SU-DHL-6 (cell line): ENCODE results near the gene TOP2A.

Experiments used
- CTCF ChIP-seq: fragments of 200-600 bp; sonication (generic); IDR thresholded peaks from one replicate; pipeline ENCODE4 v1.5.1; 2017; ENCODE audit warnings: antibody characterized with exemption, mild to moderate bottlenecking, low read length, moderate library complexity; ENCODE audit not compliant: insufficient read depth, poor library complexity, severe bottlenecking
- EZH2phosphoT487 ChIP-seq: fragments of 200-600 bp; sonication (generic), shearing (Covaris generic); conservative IDR thresholded peaks from 2 replicates; pipeline ENCODE4 v1.6.1; 2018; ENCODE audit warnings: mild to moderate bottlenecking, antibody characterized with exemption, low read length, moderate library complexity, mixed read lengths

- TF ChIP-seq CTCF (no peak), EZH2phosphoT487 (no peak)
Observed at GRCh38 chr17:40433551-40434415, 16.1 kb upstream of the TOP2A start.
